ENCODE results near the gene OPTN.

Gene OPTN

DNA sequence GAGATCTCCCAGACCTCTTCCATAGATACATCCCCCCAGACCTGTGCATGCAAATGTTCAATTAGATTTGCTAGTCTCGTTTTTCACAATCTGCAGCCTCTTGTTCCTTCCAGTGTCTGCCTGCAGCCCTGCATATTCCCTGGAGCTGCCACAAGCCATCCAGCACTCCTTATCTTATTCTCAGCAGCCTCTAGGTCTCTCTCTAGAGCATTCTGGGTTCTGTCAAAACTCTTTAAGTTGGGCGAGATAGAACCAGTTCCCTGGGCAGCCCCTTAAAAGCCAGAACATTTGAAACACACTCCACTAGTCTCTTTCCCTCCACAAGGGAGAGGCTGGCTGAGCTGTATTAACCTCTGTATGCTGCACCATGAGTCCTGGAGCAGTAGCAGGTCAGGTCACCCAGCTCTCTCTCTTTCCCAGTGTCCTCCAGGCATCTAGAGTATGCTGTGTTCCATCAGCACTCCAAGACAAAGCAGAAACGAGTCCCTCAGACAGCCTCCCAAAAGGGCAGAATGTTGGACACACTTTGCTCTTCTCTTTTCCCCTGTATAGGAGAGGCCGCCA, 40.7 kb downstream of the OPTN start:
- no peaks in the 10 kb centered on the region for H4K20me1 ChIP-seq (ENCODE audit: insufficient read depth, low read length)
- H3F3A ChIP-seq (ENCODE audit: insufficient read depth, low read length) = no peaks in the 10 kb centered on the region
- no peak overlapping the region for H2AFZ ChIP-seq (ENCODE audit: low read length)
- no peak overlapping the region for H3K4me3 ChIP-seq (ENCODE audit: low read depth, low read length, poor library complexity, severe bottlenecking)
- no peaks in the 10 kb centered on the region for H3K9me2 ChIP-seq (ENCODE audit: low read depth, low read length)
- no peaks in the 10 kb centered on the region for H3K36me3 ChIP-seq (ENCODE audit: insufficient read depth, low read length)
- no peak overlapping the region for H3K27ac ChIP-seq (ENCODE audit: low read depth, low read length, poor library complexity, severe bottlenecking)
- TF ChIP-seq, protein P1, sequence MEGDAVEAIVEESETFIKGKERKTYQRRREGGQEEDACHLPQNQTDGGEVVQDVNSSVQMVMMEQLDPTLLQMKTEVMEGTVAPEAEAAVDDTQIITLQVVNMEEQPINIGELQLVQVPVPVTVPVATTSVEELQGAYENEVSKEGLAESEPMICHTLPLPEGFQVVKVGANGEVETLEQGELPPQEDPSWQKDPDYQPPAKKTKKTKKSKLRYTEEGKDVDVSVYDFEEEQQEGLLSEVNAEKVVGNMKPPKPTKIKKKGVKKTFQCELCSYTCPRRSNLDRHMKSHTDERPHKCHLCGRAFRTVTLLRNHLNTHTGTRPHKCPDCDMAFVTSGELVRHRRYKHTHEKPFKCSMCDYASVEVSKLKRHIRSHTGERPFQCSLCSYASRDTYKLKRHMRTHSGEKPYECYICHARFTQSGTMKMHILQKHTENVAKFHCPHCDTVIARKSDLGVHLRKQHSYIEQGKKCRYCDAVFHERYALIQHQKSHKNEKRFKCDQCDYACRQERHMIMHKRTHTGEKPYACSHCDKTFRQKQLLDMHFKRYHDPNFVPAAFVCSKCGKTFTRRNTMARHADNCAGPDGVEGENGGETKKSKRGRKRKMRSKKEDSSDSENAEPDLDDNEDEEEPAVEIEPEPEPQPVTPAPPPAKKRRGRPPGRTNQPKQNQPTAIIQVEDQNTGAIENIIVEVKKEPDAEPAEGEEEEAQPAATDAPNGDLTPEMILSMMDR (IDR thresholded peaks at IDR 0.05; ENCODE audit: low read length) = no peak
- no peak for TF ChIP-seq EZH2 (IDR thresholded peaks at IDR 0.05; ENCODE audit: borderline replicate concordance, low read length)
- H3K9ac ChIP-seq (ENCODE audit: low read length) = no peak overlapping the region
- no peaks in the 10 kb centered on the region for H3K4me1 ChIP-seq (ENCODE audit: insufficient read depth, low read length, severe bottlenecking)
- no peak overlapping the region for H3K4me2 ChIP-seq (ENCODE audit: low read length)
- no peaks in the 10 kb centered on the region for H3K79me2 ChIP-seq (ENCODE audit: insufficient read depth, low read length)
- H3K9me3 ChIP-seq (ENCODE audit: low read length) = no peaks in the 10 kb centered on the region
- H3K27me3 ChIP-seq (ENCODE audit: insufficient read depth, low read length) = no peaks in the 10 kb centered on the region

DNA sequence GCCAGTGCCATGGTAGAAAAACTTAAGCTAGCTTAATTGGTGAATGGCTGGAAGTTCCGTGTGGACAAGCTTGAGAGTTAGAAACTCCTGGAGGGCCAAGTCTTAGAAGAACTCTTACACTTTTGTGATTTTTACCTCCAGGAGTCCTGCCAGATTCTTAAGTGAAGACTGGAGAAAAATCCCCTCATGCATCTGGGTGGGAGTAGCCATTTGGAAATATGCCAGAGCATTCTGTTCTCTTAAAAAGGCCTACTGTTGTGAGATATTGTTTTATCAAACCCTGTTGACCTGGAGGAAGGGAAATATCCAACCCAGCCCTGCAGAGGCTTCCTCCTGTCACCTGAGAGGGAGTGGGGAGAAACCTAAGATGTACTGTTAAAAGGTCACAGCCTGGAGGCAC, 43.8 kb downstream of the OPTN start:
- no peaks in the 10 kb centered on the region for H3K79me2 ChIP-seq (ENCODE audit: insufficient read depth, low read length)
- no peaks in the 10 kb centered on the region for H4K20me1 ChIP-seq (ENCODE audit: insufficient read depth, low read length)
- no peaks in the 10 kb centered on the region for H3F3A ChIP-seq (ENCODE audit: insufficient read depth, low read length)
- no peak overlapping the region for H2AFZ ChIP-seq (ENCODE audit: low read length)
- H3K4me2 ChIP-seq (ENCODE audit: low read length) = no peak overlapping the region
- H3K27ac ChIP-seq (ENCODE audit: low read depth, low read length, poor library complexity, severe bottlenecking) = no peak overlapping the region
- H3K4me3 ChIP-seq (ENCODE audit: low read depth, low read length, poor library complexity, severe bottlenecking) = no peak overlapping the region
- H3K27me3 ChIP-seq (ENCODE audit: insufficient read depth, low read length) = no peaks in the 10 kb centered on the region; the same call in 1 of the 2 replicates
- H3K36me3 ChIP-seq (ENCODE audit: insufficient read depth, low read length) = no peaks in the 10 kb centered on the region
- H3K9ac ChIP-seq (ENCODE audit: low read length) = no peak overlapping the region
- H3K9me3 ChIP-seq (ENCODE audit: low read length) = no peaks in the 10 kb centered on the region
- TF ChIP-seq, protein P1 (IDR thresholded peaks at IDR 0.05; ENCODE audit: low read length) = no peak
- TF ChIP-seq EZH2 (IDR thresholded peaks at IDR 0.05; ENCODE audit: borderline replicate concordance, low read length) = no peak
- H3K9me2 ChIP-seq (ENCODE audit: low read depth, low read length) = no peaks in the 10 kb centered on the region
- no peaks in the 10 kb centered on the region for H3K4me1 ChIP-seq (ENCODE audit: insufficient read depth, low read length, severe bottlenecking)

GRCh38 chr10:13144814-13145213, 44.9 kb downstream of the OPTN start:
- no peaks in the 10 kb centered on the region for H4K20me1 ChIP-seq (ENCODE audit: insufficient read depth, low read length)
- H3K4me2 ChIP-seq (ENCODE audit: low read length) = no peak overlapping the region
- no peaks in the 10 kb centered on the region for H3K79me2 ChIP-seq (ENCODE audit: insufficient read depth, low read length)
- H3K4me3 ChIP-seq (ENCODE audit: low read depth, low read length, poor library complexity, severe bottlenecking) = no peak overlapping the region
- no peak overlapping the region for H3K9ac ChIP-seq (ENCODE audit: low read length)
- H3K4me1 ChIP-seq (ENCODE audit: insufficient read depth, low read length, severe bottlenecking) = no peaks in the 10 kb centered on the region
- H3F3A ChIP-seq (ENCODE audit: insufficient read depth, low read length) = no peaks in the 10 kb centered on the region
- H3K9me2 ChIP-seq (ENCODE audit: low read depth, low read length) = no peaks in the 10 kb centered on the region
- no peak overlapping the region for H2AFZ ChIP-seq (ENCODE audit: low read length)
- TF ChIP-seq EZH2 (IDR thresholded peaks at IDR 0.05; ENCODE audit: borderline replicate concordance, low read length) = no peak
- TF ChIP-seq, protein P1 (IDR thresholded peaks at IDR 0.05; ENCODE audit: low read length) = no peak
- H3K9me3 ChIP-seq (ENCODE audit: low read length) = no peaks in the 10 kb centered on the region
- H3K27ac ChIP-seq (ENCODE audit: low read depth, low read length, poor library complexity, severe bottlenecking) = no peak overlapping the region
- no peaks in the 10 kb centered on the region for H3K36me3 ChIP-seq (ENCODE audit: insufficient read depth, low read length)
- H3K27me3 ChIP-seq (ENCODE audit: insufficient read depth, low read length) = no peaks in the 10 kb centered on the region; the same call in 1 of the 2 replicates

All from OCI-LY1 (cell line).